HCT116 (cell line): ENCODE results near the gene FGFRL1. TPM values are rescaled to one million over a fixed set of nuclear protein-coding genes. Genes with fewer than 3 reads are reported as not detected.

ENCODE experiments used
- ATAC-seq: fragments of 200-7000 bp; cut with Tn5 transposase; 2 replicates; pipeline ENCODE4 v1.9.1; 2020; ENCODE audit warnings: mild to moderate bottlenecking, moderate library complexity
- BruUV-seq: library from RNA; stranded (reverse); fragments of 400-500 nt; replicated peaks from 2 replicates; lab custom pipeline; 2021; lab: Mats Ljungman, UMichigan
- CTCF ChIA-PET: fragments of 300-600 bp; sonication (Branson Sonifier 250); formaldehyde crosslinking; loops from one replicate; lab custom pipeline; 2021; ENCODE audit warnings: antibody characterized with exemption; lab: Charles Lee
- POLR2A ChIA-PET: fragments of 300-600, 350-600 bp; sonication (Branson Sonifier 250); formaldehyde crosslinking; loops from one replicate; lab custom pipeline; 2021; ENCODE audit warnings: antibody characterized with exemption; lab: Charles Lee
- RAD21 ChIA-PET, 2 experiments: fragments of 300-600 bp; sonication (Branson Sonifier 250); formaldehyde crosslinking; loops; one replicate each; lab custom pipeline; 2023; ENCODE audit warnings: low total read pairs in 2 of 2; ENCODE audit not compliant: uncharacterized antibody in 2 of 2, unreplicated experiment in 2 of 2, low non-redundant PET in 1 of 2; lab: Charles Lee
- DNase-seq: peaks from one replicate; pipeline ENCODE4 v3.0.0-alpha.2; 2010; ENCODE audit warnings: low read depth, low spot score
- H2AFZ ChIP-seq: fragments of 200-600 bp; shearing (Covaris generic), sonication (generic); 2 replicates; pipeline ENCODE4 v1.6.1; 2017; ENCODE audit warnings: low read depth, mixed run types, mixed read lengths, antibody characterized with exemption, low read length; ENCODE audit not compliant: poor library complexity, severe bottlenecking
- H3K27ac ChIP-seq: 2 replicates; pipeline ENCODE4 v1.5.1; 2012; ENCODE audit warnings: low read depth, low read length
- H3K27me3 ChIP-seq: fragments of 200-600 bp; sonication (generic); 2 replicates; pipeline ENCODE4 v1.6.1; 2016; ENCODE audit warnings: mixed run types, low read length, mixed read lengths; ENCODE audit not compliant: insufficient read depth
- H3K36me3 ChIP-seq, 2 experiments: fragments of 200-500 bp in 1 of 2; fragments of 200-600 bp in 1 of 2; sonication (Bioruptor generic) in 1 of 2; sonication (generic) in 1 of 2; 2 replicates each; pipeline versions ENCODE4 v1.5.1 to v1.6.1; 2014 to 2016; ENCODE audit warnings: low read length in 2 of 2, inconsistent platforms in 1 of 2, mixed read lengths in 1 of 2, mixed run types in 1 of 2; ENCODE audit not compliant: insufficient read depth in 2 of 2, control insufficient read depth in 1 of 2
- H3K4me1 ChIP-seq, 2 experiments: fragments of 200-600 bp in 1 of 2; sonication (generic) in 1 of 2; 2 replicates each; pipeline versions ENCODE4 v1.5.1 to v1.6.1; 2012 to 2017; ENCODE audit warnings: low read length in 2 of 2, inconsistent platforms in 1 of 2, mild to moderate bottlenecking in 1 of 2, mixed read lengths in 1 of 2, mixed run types in 1 of 2, moderate library complexity in 1 of 2; ENCODE audit not compliant: insufficient read depth in 2 of 2, control insufficient read depth in 1 of 2
- H3K4me2 ChIP-seq: fragments of 200-600 bp; sonication (generic); 2 replicates; pipeline ENCODE4 v1.6.1; 2017; ENCODE audit warnings: mixed run types, low read length, mixed read lengths
- H3K4me3 ChIP-seq, 2 experiments: fragments of 200-600 bp in 1 of 2; sonication (generic) in 1 of 2; replicated peaks in 1 of 2; 2 replicates each; pipeline ENCODE4 v1.5.1; 2011 to 2016; ENCODE audit warnings: low read length in 2 of 2, control low read depth in 1 of 2, low read depth in 1 of 2, mild to moderate bottlenecking in 1 of 2, mixed read lengths in 1 of 2, mixed run types in 1 of 2
- H3K79me2 ChIP-seq: fragments of 200-600 bp; sonication (generic); 2 replicates; pipeline ENCODE4 v1.6.1; 2017; ENCODE audit warnings: mild to moderate bottlenecking, mixed run types, low read length, moderate library complexity, mixed read lengths; ENCODE audit not compliant: insufficient read depth
- H3K9ac ChIP-seq: fragments of 200-600 bp; sonication (generic); 2 replicates; pipeline ENCODE4 v1.6.1; 2016; ENCODE audit warnings: low read length, mixed read lengths
- H3K9me2 ChIP-seq: fragments of 200-600 bp; sonication (generic), shearing (Covaris generic); 2 replicates; pipeline ENCODE4 v1.6.1; 2017; ENCODE audit warnings: mixed run types, mild to moderate bottlenecking, moderate library complexity; ENCODE audit not compliant: insufficient read depth
- H3K9me3 ChIP-seq, 2 experiments: fragments of 200-500 bp in 1 of 2; fragments of 200-600 bp in 1 of 2; sonication (Bioruptor generic) in 1 of 2; sonication (generic) in 1 of 2; 2 replicates each; pipeline ENCODE4 v1.6.1; 2014 to 2017; ENCODE audit warnings: low read length in 2 of 2, mixed read lengths in 2 of 2, inconsistent platforms in 1 of 2, low read depth in 1 of 2, mild to moderate bottlenecking in 1 of 2, mixed run types in 1 of 2, moderate library complexity in 1 of 2; ENCODE audit not compliant: control insufficient read depth in 1 of 2, insufficient read depth in 1 of 2
- H4K20me1 ChIP-seq: fragments of 200-600 bp; sonication (generic), shearing (Covaris generic); 2 replicates; pipeline ENCODE4 v1.6.1; 2017; ENCODE audit warnings: mixed run types, mild to moderate bottlenecking, moderate library complexity; ENCODE audit not compliant: insufficient read depth
- ATF3 ChIP-seq: IDR thresholded peaks from 2 replicates; pipeline ENCODE4 v1.6.1; 2012
- ELF1 ChIP-seq: IDR thresholded peaks from 2 replicates; pipeline ENCODE4 v1.6.1; 2012; ENCODE audit warnings: low read depth, borderline replicate concordance
- EZH2 ChIP-seq: fragments of 200-600 bp; sonication (generic); IDR thresholded peaks from 2 replicates; pipeline ENCODE4 v1.6.1; 2017; ENCODE audit warnings: antibody characterized with exemption, mixed run types
- EZH2phosphoT487 ChIP-seq: fragments of 200-600 bp; IDR thresholded peaks from 2 replicates; pipeline ENCODE4 v1.6.1; 2018; ENCODE audit warnings: antibody characterized with exemption, borderline replicate concordance
- FOSL1 ChIP-seq: IDR thresholded peaks from 2 replicates; pipeline ENCODE4 v1.6.1; 2012; ENCODE audit warnings: low read depth
- JUND ChIP-seq: IDR thresholded peaks from 2 replicates; pipeline ENCODE4 v1.6.1; 2012
- MAX ChIP-seq: IDR thresholded peaks from 2 replicates; pipeline ENCODE4 v1.6.1; 2012
- POLR2A ChIP-seq: IDR thresholded peaks from 2 replicates; pipeline ENCODE4 v1.7.0; 2011; ENCODE audit warnings: borderline replicate concordance; ENCODE audit not compliant: insufficient read depth, insufficient read length; ENCODE audit errors: extremely low read depth
- POLR2AphosphoS5 ChIP-seq: IDR thresholded peaks from 2 replicates; pipeline ENCODE4 v1.6.1; 2011; ENCODE audit warnings: mild to moderate bottlenecking, low read depth, low read length, moderate library complexity
- RAD21 ChIP-seq: IDR thresholded peaks from 2 replicates; pipeline ENCODE4 v1.6.1; 2012; ENCODE audit warnings: low read depth, mild to moderate bottlenecking
- REST ChIP-seq: IDR thresholded peaks from 2 replicates; pipeline ENCODE4 v1.6.1; 2012; ENCODE audit warnings: low read depth
- SIN3A ChIP-seq: IDR thresholded peaks from 2 replicates; pipeline ENCODE4 v1.6.1; 2012; ENCODE audit warnings: low read depth
- SRF ChIP-seq: IDR thresholded peaks from 2 replicates; pipeline ENCODE4 v1.6.1; 2012; ENCODE audit warnings: low read depth
- TCF7L2 ChIP-seq: IDR thresholded peaks from 2 replicates; pipeline ENCODE4 v1.7.0; 2011; ENCODE audit warnings: borderline replicate concordance, inconsistent platforms; ENCODE audit not compliant: insufficient read depth, insufficient read length; ENCODE audit errors: extremely low read depth
- ZFX ChIP-seq: fragments of 450-650 bp; IDR thresholded peaks from 2 replicates; pipeline ENCODE4 v1.6.1; 2017
- ZNF274 ChIP-seq: fragments of 200-500 bp; sonication (Bioruptor generic); IDR thresholded peaks from 2 replicates; pipeline ENCODE4 v1.6.1; 2014; ENCODE audit warnings: mild to moderate bottlenecking, low read depth, low read length, inconsistent platforms
- intact Hi-C: fragments of 100-400 bp; cut with micrococcal nuclease; formaldehyde crosslinking; loops from 2 replicates; pipeline ENCODE4 v1.10.0; 2022
- total RNA-seq: library from RNA; stranded (reverse); gene quantifications from one replicate; pipeline ENCODE4 v1.2.1, GENCODE V29; 2021; ENCODE audit not compliant: unreplicated experiment
- TF ChIP-seq, protein P1 (sequence below): IDR thresholded peaks from 2 replicates; pipeline ENCODE4 v1.6.1; 2011; ENCODE audit warnings: mild to moderate bottlenecking, low read length, moderate library complexity; ENCODE audit not compliant: insufficient replicate concordance; ENCODE audit errors: extremely low read depth

FGFRL1 gene
- total RNA-seq, 1 experiment from 2014 or later: 91.1 TPM

GRCh38 chr4:966266-967112 is 44.9 kb upstream of the FGFRL1 start:
- Histone ChIP-seq H3K36me3 (no peaks in the 10 kb centered on the region), H4K20me1 (no peaks in the 10 kb centered on the region), H3K27me3 (no peaks in the 10 kb centered on the region), H3K9me2 (no peaks in the 10 kb centered on the region), H3K4me2 (no peak overlapping the region), H3K9me3 (no peaks in the 10 kb centered on the region), H3K4me1 (peaks cover 5 to 22% of the 10 kb centered on the region in 2 experiments; a peak in 3 of 4 replicates), H3K4me3 (no peak overlapping the region), H3K27ac (no peak overlapping the region), H2AFZ (no peak overlapping the region), H3K9ac (no peak overlapping the region), H3K79me2 (no peaks in the 10 kb centered on the region)
- no peak for TF ChIP-seq RAD21
- TF ChIP-seq SIN3A: no peak
- no peak for TF ChIP-seq EZH2
- no peak for TF ChIP-seq FOSL1
- no peak for TF ChIP-seq EZH2phosphoT487
- no peak for TF ChIP-seq ATF3
- no peak for TF ChIP-seq POLR2A
- no peak for TF ChIP-seq ZFX
- no peak for TF ChIP-seq MAX
- no peak for TF ChIP-seq REST
- no peak for TF ChIP-seq POLR2AphosphoS5
- no peak for TF ChIP-seq JUND
- TF ChIP-seq ZNF274: no peak
- TF ChIP-seq, protein P1, sequence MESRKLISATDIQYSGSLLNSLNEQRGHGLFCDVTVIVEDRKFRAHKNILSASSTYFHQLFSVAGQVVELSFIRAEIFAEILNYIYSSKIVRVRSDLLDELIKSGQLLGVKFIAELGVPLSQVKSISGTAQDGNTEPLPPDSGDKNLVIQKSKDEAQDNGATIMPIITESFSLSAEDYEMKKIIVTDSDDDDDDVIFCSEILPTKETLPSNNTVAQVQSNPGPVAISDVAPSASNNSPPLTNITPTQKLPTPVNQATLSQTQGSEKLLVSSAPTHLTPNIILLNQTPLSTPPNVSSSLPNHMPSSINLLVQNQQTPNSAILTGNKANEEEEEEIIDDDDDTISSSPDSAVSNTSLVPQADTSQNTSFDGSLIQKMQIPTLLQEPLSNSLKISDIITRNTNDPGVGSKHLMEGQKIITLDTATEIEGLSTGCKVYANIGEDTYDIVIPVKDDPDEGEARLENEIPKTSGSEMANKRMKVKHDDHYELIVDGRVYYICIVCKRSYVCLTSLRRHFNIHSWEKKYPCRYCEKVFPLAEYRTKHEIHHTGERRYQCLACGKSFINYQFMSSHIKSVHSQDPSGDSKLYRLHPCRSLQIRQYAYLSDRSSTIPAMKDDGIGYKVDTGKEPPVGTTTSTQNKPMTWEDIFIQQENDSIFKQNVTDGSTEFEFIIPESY: no peak
- no peak for TF ChIP-seq TCF7L2
- TF ChIP-seq ELF1: no peak
- TF ChIP-seq SRF: no peak
- no TSS peak for BruUV-seq
- RAD21 ChIA-PET: no interaction called here
- ATAC-seq: no peak
- CTCF ChIA-PET: no interaction called here
- intact Hi-C loops: no loop called here
- POLR2A ChIA-PET: no interaction called here
- DNase-seq: no peak
